Measurements from ENCODE around the gene TSPAN9.

Gene TSPAN9

GRCh38 chr12:3265406-3265805 lies 188.2 kb downstream of the TSPAN9 start:
- Mint-ChIP-seq H3K27ac (no peak overlapping the region), H3K4me1 (peaks cover 72% of the 10 kb centered on the region), H3K9me3 (no peaks in the 10 kb centered on the region), H3K36me3 (ENCODE audit: low read depth) (no peaks in the 10 kb centered on the region), H3K27me3 (ENCODE audit: low read depth, poor library complexity) (peaks cover 16% of the 10 kb centered on the region), H3K4me3 (no peak overlapping the region)
- TF ChIP-seq CTCF (IDR thresholded peaks at IDR 0.05): no peak
- DNase-seq: no peak

GRCh38 chr12:3266638-3267037 lies 189.5 kb downstream of the TSPAN9 start:
- Mint-ChIP-seq H3K9me3 (no peaks in the 10 kb centered on the region), H3K27me3 (ENCODE audit: low read depth, poor library complexity) (peaks cover 15% of the 10 kb centered on the region), H3K36me3 (ENCODE audit: low read depth) (no peaks in the 10 kb centered on the region), H3K27ac (no peak overlapping the region), H3K4me1 (peaks cover 78% of the 10 kb centered on the region), H3K4me3 (no peak overlapping the region)
- no peak for TF ChIP-seq CTCF (IDR thresholded peaks at IDR 0.05)
- no peak for DNase-seq

GRCh38 chr12:3267690-3268089 lies 190.5 kb downstream of the TSPAN9 start:
- no peak overlapping the region for H3K4me3 Mint-ChIP-seq
- H3K27me3 Mint-ChIP-seq (ENCODE audit: low read depth, poor library complexity): peaks cover 22% of the 10 kb centered on the region
- no peak for DNase-seq
- peaks cover 80% of the 10 kb centered on the region for H3K4me1 Mint-ChIP-seq
- H3K27ac Mint-ChIP-seq: no peak overlapping the region
- H3K9me3 Mint-ChIP-seq: no peaks in the 10 kb centered on the region
- no peaks in the 10 kb centered on the region for H3K36me3 Mint-ChIP-seq (ENCODE audit: low read depth)
- no peak for TF ChIP-seq CTCF (IDR thresholded peaks at IDR 0.05)

GRCh38 chr12:3269594-3269993 lies 192.4 kb downstream of the TSPAN9 start:
- TF ChIP-seq CTCF (IDR thresholded peaks at IDR 0.05): no peak
- no peaks in the 10 kb centered on the region for H3K9me3 Mint-ChIP-seq
- H3K27me3 Mint-ChIP-seq (ENCODE audit: low read depth, poor library complexity): peaks cover 22% of the 10 kb centered on the region
- peaks cover 77% of the 10 kb centered on the region for H3K4me1 Mint-ChIP-seq
- H3K4me3 Mint-ChIP-seq: no peak overlapping the region
- DNase-seq: no peak
- H3K27ac Mint-ChIP-seq: no peak overlapping the region
- H3K36me3 Mint-ChIP-seq (ENCODE audit: low read depth): no peaks in the 10 kb centered on the region

- Mint-ChIP-seq H3K4me3 (no peak overlapping the region), H3K4me1 (peaks cover 80% of the 10 kb centered on the region)
- TF ChIP-seq CTCF (IDR thresholded peaks at IDR 0.05): no peak
These were observed 194.0 kb downstream of the TSPAN9 start for GRCh38 chr12:3271146-3271545.

GRCh38 chr12:3271639-3272038 lies 194.5 kb downstream of the TSPAN9 start:
- no peak overlapping the region for H3K4me3 Mint-ChIP-seq
- no peak overlapping the region for H3K27ac Mint-ChIP-seq
- peaks cover 20% of the 10 kb centered on the region for H3K27me3 Mint-ChIP-seq (ENCODE audit: low read depth, poor library complexity)
- peaks cover 80% of the 10 kb centered on the region for H3K4me1 Mint-ChIP-seq
- H3K9me3 Mint-ChIP-seq: no peaks in the 10 kb centered on the region
- TF ChIP-seq CTCF (IDR thresholded peaks at IDR 0.05): no peak
- no peaks in the 10 kb centered on the region for H3K36me3 Mint-ChIP-seq (ENCODE audit: low read depth)
- DNase-seq: no peak

More at GRCh38 chr12:3271146-3271545, 194.0 kb downstream of the TSPAN9 start:
- DNase-seq: no peak
- H3K36me3 Mint-ChIP-seq (ENCODE audit: low read depth): no peaks in the 10 kb centered on the region
- no peak overlapping the region for H3K27ac Mint-ChIP-seq
- peaks cover 20% of the 10 kb centered on the region for H3K27me3 Mint-ChIP-seq (ENCODE audit: low read depth, poor library complexity)
- H3K9me3 Mint-ChIP-seq: no peaks in the 10 kb centered on the region
